GM12891 (cell line): ENCODE results near the gene TEPSIN.

Experiments used
- DNase-seq: peaks from one replicate; pipeline ENCODE4 v3.0.0; 2011; ENCODE audit warnings: low spot score; ENCODE audit not compliant: insufficient read length
- FAIRE-seq: peaks from 2 replicates; lab custom pipeline; 2011; peaks lifted over from hg19 to GRCh38; lab: Jason Lieb, UNC
- PAX5 ChIP-seq: IDR thresholded peaks from 2 replicates; pipeline ENCODE4 v1.6.1; 2011; ENCODE audit warnings: low read length, moderate library complexity, mild to moderate bottlenecking; ENCODE audit not compliant: insufficient read depth, severe bottlenecking
- POLR2A ChIP-seq: IDR thresholded peaks from 2 replicates; pipeline ENCODE4 v1.6.1; 2011; ENCODE audit warnings: low read depth, low read length, control low read depth
- POLR2AphosphoS5 ChIP-seq: IDR thresholded peaks from 2 replicates; pipeline ENCODE4 v1.6.1; 2011; ENCODE audit warnings: low read depth, low read length, control low read depth
- POU2F2 ChIP-seq: IDR thresholded peaks from 2 replicates; pipeline ENCODE4 v1.6.1; 2011; ENCODE audit warnings: low read depth, mild to moderate bottlenecking, control low read depth, low read length, moderate library complexity
- SPI1 ChIP-seq: IDR thresholded peaks from 2 replicates; pipeline ENCODE4 v1.6.1; 2011; ENCODE audit warnings: low read depth, low read length, control low read depth
- TAF1 ChIP-seq: IDR thresholded peaks from 2 replicates; pipeline ENCODE4 v1.6.1; 2011; ENCODE audit warnings: low read depth, low read length, control low read depth

TEPSIN gene

DNA sequence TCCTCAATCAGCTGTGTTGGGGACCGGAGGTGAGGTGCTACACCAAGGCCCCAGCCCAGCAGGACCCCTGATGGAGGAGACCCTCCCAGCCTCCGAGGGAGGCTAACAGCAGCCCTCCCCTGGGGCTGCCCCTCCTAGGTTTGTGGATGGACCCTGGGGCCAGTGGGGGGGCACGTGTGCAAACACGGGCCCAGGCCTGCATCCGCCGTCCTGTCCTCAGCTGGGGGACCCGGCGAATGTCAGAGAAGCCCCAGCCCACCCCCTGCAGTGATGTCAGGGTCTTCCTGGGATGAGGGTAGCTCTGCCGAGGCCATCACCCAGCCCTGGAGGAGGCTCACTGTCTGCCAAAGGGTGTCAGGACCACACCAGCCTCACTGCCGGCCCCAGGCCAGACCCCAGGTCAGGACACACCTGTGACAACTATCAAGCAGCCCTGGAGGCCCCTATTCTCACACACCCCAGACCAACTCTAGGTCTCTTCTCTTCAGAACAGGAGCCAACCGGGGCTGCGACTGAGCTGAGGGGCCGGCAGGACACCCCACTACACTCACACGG, 42.8 kb downstream of the TEPSIN start:
- no peak for FAIRE-seq
- no peak for DNase-seq
- TF ChIP-seq POLR2AphosphoS5 (no peak), SPI1 (no peak), TAF1 (no peak), POLR2A (no peak), POU2F2 (no peak), PAX5 (no peak)

- FAIRE-seq (no peak), DNase-seq (no peak)
- TF ChIP-seq POLR2A (no peak), TAF1 (no peak), PAX5 (no peak)
Observed at GRCh38 chr17:81194941-81195901, 43.6 kb downstream of the TEPSIN start.

DNA sequence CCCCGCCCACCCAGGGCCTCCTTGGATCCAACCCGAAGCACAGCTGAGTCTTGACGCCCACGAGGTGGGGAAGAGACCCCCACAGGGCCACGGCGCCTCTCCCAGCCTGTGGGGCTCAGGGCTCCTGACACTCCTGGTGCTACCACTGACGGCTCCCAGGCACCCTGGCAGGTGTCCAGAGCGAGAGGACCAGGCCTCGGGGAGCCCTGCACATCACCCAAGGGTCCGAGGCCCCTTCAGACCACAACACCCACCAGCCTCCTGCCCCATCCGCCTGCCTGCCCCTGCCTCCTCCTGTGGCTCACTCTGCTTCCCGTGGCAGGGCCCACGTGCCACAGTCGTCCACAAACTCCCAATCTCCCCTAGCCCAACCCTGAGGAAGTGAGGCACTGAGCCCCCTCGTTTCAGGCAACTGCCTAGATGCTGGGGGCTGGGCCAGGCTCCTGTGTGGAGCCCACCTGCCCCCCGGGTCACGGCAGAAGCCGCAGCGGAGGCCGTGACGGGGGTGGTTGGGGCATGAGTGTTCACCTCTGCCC, 44.6 kb downstream of the TEPSIN start:
- TF ChIP-seq PAX5 (no peak), POU2F2 (no peak), TAF1 (no peak), POLR2AphosphoS5 (no peak), POLR2A (no peak), SPI1 (no peak)
- DNase-seq (no peak), FAIRE-seq (no peak)

DNA sequence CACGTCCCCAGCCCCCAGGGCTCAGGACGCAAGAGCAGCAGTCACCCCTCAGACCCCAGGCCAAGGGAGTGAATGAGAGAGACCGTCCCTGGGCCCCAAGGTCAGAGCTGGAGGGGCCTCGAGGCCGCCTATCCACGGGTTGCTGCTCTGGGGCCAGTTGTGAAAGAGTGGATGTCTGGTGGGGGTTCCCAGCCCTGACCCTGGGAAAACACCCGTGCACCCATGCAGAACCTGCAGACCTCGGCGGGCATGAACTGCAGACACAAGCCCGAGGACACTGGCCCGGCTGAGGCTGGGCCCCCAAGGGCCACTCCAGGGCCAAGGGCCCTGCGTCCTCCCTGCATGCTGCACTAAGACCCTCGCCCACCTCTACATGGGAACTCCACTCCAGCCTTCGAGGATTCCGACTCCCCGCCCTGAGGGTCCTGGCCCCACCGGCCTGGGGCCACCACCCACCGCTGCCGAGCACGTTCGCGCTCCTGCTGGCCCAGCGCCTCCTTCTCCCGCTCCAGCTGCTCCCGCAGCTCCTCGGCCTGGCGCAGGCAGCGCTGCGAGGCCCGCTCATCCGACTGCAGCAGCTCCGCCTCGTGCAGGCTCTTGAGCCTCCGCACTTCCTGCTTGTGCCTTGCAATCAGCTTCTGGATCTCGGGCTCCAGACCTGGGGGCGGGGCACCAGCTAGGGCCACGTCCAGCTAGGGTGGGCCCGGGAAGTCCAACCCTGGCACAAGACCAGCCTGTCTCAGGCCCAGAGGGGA, 45.2 kb downstream of the TEPSIN start:
- DNase-seq = no peak
- no peak for FAIRE-seq

GRCh38 chr17:81193051-81193410, 45.8 kb downstream of the TEPSIN start:
- no peak for FAIRE-seq
- no peak for DNase-seq
- TF ChIP-seq TAF1 = no peak
- no peak for TF ChIP-seq POLR2AphosphoS5
- no peak for TF ChIP-seq POLR2A
- no peak for TF ChIP-seq POU2F2
- no peak for TF ChIP-seq PAX5
- no peak for TF ChIP-seq SPI1

More for the DNA sequence above, 45.2 kb downstream of the TEPSIN start:
- TF ChIP-seq SPI1 (no peak), POLR2AphosphoS5 (no peak), PAX5 (no peak), TAF1 (no peak), POLR2A (no peak), POU2F2 (no peak)

DNA sequence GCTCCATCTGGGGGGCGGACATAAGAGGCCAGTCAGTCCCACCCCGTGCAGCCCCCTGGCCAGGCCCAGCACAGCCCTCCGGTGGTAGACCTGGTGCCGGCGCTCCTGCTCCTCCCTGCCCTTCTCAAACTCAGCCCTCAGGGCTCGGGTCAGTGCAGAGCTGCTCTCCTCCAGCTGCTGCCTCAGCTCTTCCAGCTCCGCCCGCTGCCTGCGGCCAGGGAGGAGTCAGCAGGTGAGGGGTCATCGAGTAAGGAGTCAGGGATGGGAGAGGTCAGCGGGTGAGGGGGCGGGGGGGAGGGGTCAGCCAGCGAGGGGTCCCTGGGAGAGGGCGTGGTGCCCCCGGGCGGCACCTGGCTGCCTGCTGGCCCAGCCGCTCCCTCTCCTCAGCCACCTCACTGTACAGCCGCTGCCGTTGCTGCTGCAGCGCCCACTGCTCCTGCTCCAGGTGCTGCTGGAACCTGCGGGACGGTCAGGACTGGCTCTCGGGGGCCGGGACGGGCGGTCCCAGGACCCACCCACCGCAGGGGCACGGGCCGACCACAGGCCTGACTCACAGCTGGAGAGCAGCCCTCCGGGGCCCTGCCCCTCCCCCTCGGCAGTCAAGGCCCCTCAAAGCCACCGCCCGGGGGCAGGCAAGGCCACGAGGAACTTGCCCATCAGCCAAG, 46.3 kb downstream of the TEPSIN start:
- TF ChIP-seq PAX5 = no peak
- no peak for TF ChIP-seq POLR2A
- no peak for TF ChIP-seq SPI1
- TF ChIP-seq TAF1 = no peak
- no peak for TF ChIP-seq POLR2AphosphoS5
- TF ChIP-seq POU2F2 = no peak
- DNase-seq (no peak), FAIRE-seq (no peak)

GRCh38 chr17:81191646-81192045, 47.2 kb downstream of the TEPSIN start:
- TF ChIP-seq SPI1 = no peak
- DNase-seq (no peak), FAIRE-seq (no peak)

GRCh38 chr17:81191116-81191515, 47.7 kb downstream of the TEPSIN start:
- no peak for TF ChIP-seq SPI1
- TF ChIP-seq POLR2A = no peak
- no peak for TF ChIP-seq POLR2AphosphoS5
- no peak for TF ChIP-seq TAF1
- TF ChIP-seq PAX5 = no peak
- no peak for TF ChIP-seq POU2F2
- FAIRE-seq = no peak
- no peak for DNase-seq

DNA sequence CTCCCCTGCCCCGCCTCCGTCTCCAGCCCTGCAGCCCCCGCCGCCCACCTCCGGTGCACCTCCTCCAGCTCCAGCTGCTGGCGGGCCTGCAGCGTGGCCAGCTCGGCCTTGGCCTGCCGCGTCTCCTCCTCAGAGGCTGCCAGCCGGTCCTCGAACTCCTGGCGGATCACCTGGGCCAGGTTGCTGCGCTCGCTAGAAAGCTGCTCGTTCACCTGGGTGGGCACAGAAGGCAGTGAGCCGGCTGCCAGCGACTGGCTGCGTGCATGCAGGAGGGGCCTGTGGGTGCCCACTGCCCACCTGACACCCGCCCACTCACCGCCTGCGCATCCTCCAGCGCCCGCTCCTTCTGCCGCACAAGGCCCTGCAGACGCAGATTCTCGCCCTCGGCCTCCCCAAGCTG, 48.3 kb downstream of the TEPSIN start:
- TF ChIP-seq TAF1 (no peak), SPI1 (no peak), POLR2AphosphoS5 (no peak), PAX5 (no peak), POU2F2 (no peak), POLR2A (no peak)
- FAIRE-seq (no peak), DNase-seq (no peak)
